Ureter (tissue), 1 donor: Measurements from ENCODE around the gene DLG1. TPM values are rescaled to one million over a fixed set of nuclear protein-coding genes. Genes with fewer than 3 reads are reported as not detected.
"Not testable (repeated sequence)": the region's sequence is repeated elsewhere in the genome, so short reads cannot be mapped to it uniquely, and the experiment has no call there.

Source experiments
- DNase-seq: peaks from one replicate; pipeline ENCODE4 v3.0.0-alpha.2; 2020; ENCODE audit warnings: low spot score
- total RNA-seq: library from RNA; stranded (reverse); gene quantifications from one replicate; pipeline ENCODE4 v1.2.4, GENCODE V29; 2023
- donor health status: DM: yes; HTN: yes; CAD: no.

Gene DLG1
- total RNA-seq, 1 donor from 2014 or later: 148 TPM

GRCh38 chr3:197103766-197104165 is 194.6 kb downstream of the DLG1 start:
- no peak for DNase-seq

GRCh38 chr3:197093871-197094270 is 204.5 kb downstream of the DLG1 start:
- no peak for DNase-seq

GRCh38 chr3:197088370-197088769 is 210.0 kb downstream of the DLG1 start:
- DNase-seq: no peak

GRCh38 chr3:197085137-197085536 is 213.3 kb downstream of the DLG1 start:
- no peak for DNase-seq

GRCh38 chr3:197083486-197083885 is 214.9 kb downstream of the DLG1 start:
- DNase-seq: no peak

GRCh38 chr3:197082871-197083270 is 215.5 kb downstream of the DLG1 start:
- DNase-seq: no peak

- no peak for DNase-seq
Measured at GRCh38 chr3:197080344-197080743, 218.1 kb downstream of the DLG1 start.

GRCh38 chr3:197076415-197076814 is 222.0 kb downstream of the DLG1 start:
- no peak for DNase-seq

- DNase-seq: no peak
Measured at GRCh38 chr3:197068077-197068476, 230.3 kb downstream of the DLG1 start.

GRCh38 chr3:197064771-197065170 is 233.6 kb downstream of the DLG1 start:
- no peak for DNase-seq

GRCh38 chr3:197062446-197062845 is 236.0 kb downstream of the DLG1 start:
- no peak for DNase-seq

GRCh38 chr3:197051637-197052036 is 246.8 kb downstream of the DLG1 start:
- not testable (repeated sequence) for DNase-seq

GRCh38 chr3:197050511-197050910 is 247.9 kb downstream of the DLG1 start:
- no peak for DNase-seq

GRCh38 chr3:197042539-197042938 is 255.9 kb downstream of the DLG1 start:
- no peak for DNase-seq

- no peak for DNase-seq
Measured at GRCh38 chr3:197041875-197042488, 256.4 kb downstream of the DLG1 start.

GRCh38 chr3:197040658-197041057 is 257.8 kb downstream of the DLG1 start:
- DNase-seq: no peak

GRCh38 chr3:197038679-197039462 is 259.5 kb downstream of the DLG1 start:
- no peak for DNase-seq

- no peak for DNase-seq
Measured at GRCh38 chr3:197035577-197035976, 262.8 kb downstream of the DLG1 start.

GRCh38 chr3:197034778-197035177 is 263.6 kb downstream of the DLG1 start:
- DNase-seq: not testable (repeated sequence)

- DNase-seq: not testable (repeated sequence)
Measured at GRCh38 chr3:197033764-197034163, 264.6 kb downstream of the DLG1 start.

GRCh38 chr3:197031315-197032285 is 266.8 kb downstream of the DLG1 start:
- DNase-seq: peak; percentile 83
